Subcutaneous adipose tissue (tissue), 4 donors: ENCODE data around the gene TRIM54. TPM values are rescaled to one million over a fixed set of nuclear protein-coding genes. Genes with fewer than 3 reads are reported as not detected.

Experiments
- total RNA-seq, 4 donors: library from RNA; depleted of rRNA; stranded (reverse); fragments of >200 nt; gene quantifications; one replicate each; pipeline ENCODE4 v1.1.0, GENCODE V29; 2016
- TF ChIP-seq, protein P1 (sequence below): fragments of 450-650 bp; IDR thresholded peaks from one replicate; pipeline ENCODE4 v1.5.1; 2016; ENCODE audit warnings: low read depth, mild to moderate bottlenecking, control low read depth, antibody characterized with exemption, moderate library complexity

Gene TRIM54
- total RNA-seq, 4 donors from 2014 or later: 0.66 TPM; not detected in 3

GRCh38 chr2:27322766-27323595 lies 40.8 kb downstream of the TRIM54 start, which contains the start of gene MPV17:
Gene MPV17 (minus strand): TSS chr2:27323097. CDS start chr2:27322517, 580 bp downstream.
- TF ChIP-seq, protein P1, sequence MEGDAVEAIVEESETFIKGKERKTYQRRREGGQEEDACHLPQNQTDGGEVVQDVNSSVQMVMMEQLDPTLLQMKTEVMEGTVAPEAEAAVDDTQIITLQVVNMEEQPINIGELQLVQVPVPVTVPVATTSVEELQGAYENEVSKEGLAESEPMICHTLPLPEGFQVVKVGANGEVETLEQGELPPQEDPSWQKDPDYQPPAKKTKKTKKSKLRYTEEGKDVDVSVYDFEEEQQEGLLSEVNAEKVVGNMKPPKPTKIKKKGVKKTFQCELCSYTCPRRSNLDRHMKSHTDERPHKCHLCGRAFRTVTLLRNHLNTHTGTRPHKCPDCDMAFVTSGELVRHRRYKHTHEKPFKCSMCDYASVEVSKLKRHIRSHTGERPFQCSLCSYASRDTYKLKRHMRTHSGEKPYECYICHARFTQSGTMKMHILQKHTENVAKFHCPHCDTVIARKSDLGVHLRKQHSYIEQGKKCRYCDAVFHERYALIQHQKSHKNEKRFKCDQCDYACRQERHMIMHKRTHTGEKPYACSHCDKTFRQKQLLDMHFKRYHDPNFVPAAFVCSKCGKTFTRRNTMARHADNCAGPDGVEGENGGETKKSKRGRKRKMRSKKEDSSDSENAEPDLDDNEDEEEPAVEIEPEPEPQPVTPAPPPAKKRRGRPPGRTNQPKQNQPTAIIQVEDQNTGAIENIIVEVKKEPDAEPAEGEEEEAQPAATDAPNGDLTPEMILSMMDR: no peak

GRCh38 chr2:27323596-27324285 lies 41.5 kb downstream of the TRIM54 start:
- TF ChIP-seq, protein P1: no peak

DNA sequence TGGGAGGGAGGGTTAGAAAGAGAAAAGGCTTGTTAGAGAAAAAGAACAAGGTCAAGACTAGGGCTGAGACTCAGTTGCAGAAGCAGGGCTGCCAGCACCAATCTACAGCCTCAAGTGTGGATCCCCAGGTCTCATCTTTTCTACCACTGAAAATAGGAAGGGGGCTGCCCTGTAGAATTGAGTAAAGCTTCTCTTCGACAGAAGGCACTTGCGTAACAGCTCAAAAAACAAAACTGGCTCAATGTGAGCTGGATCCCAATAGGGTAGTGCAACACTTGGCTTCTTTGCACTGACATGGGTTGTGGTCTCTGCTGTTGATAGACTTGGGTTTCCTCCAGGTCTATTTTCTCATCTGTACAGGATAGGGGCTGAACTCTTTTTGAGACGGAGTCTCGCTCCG lies 42.5 kb downstream of the TRIM54 start:
- TF ChIP-seq, protein P1: no peak

DNA sequence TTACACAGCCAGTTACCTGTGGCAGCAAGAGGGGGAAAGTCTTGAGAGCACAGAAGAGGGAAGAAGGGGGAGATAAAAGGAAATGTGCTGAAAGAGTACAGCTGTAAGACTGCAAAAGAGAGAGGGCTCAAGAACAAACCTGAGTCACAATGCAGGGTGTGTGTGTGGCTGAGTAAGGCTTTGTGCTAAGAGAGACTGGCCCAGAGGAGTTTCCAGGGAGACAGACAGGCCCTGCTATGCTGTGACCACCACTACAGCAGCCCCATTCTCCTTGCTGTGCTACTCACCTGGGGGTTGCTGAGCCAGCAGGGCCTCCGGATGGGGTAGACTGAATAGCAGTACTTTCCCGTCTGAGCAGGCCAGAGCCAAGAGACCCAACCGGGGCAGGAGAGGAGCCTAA lies 53.1 kb downstream of the TRIM54 start:
- TF ChIP-seq, protein P1: no peak

GRCh38 chr2:27336173-27336572 lies 53.9 kb downstream of the TRIM54 start:
- TF ChIP-seq, protein P1: no peak

DNA sequence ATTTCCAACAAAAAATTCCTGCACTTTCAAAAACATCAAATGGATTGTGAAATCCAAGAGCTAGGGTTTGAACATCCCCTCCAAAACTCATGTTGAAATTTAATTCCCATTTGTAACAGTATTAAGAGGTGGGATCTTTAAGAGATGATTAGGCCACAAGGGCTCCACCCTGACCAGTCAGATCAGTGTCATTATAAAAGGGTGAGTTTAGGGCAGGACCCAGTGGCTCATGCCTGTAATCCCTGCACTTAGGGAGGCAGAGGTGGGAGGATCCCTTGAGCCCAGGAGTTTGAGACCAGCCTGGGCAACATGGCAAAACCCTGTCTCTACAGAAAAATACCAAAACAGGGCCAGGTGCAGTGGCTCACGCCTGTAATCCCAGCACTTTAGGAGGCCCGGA lies 65.4 kb downstream of the TRIM54 start:
- TF ChIP-seq, protein P1: no peak

DNA sequence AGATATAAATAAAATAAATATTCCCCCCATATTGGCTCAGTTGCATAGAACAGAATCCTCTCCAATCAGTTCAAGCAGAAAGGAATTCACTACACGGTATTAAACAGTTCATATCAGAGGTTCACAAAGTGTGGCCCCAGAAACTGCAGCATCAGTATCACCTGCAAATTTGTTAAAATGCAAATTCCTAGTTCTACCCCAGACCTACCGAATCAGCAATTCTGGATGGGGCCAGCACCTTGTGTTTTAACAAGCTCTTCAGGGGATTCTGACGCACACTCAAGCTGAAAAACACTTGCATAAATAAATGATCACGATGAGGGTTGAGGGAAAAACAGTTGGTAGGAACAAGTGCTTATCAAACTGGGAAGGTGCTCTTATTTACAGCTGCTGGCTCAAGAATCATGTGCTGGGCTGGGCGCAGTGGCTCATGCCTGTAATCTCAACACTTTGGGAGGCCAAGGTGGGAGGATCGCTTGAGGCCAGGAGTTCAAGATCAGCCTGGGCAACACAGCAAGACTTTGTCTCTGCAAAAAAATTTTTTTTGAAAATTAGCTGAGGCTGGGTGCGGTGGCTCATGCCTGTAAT lies 68.0 kb downstream of the TRIM54 start:
- TF ChIP-seq, protein P1: no peak
